SK-N-MC (cell line): Measurements from ENCODE around the gene YLPM1.

Source experiments
- EZH2 ChIP-seq: fragments of 200-600 bp; sonication (generic); IDR thresholded peaks from one replicate; pipeline ENCODE4 v1.6.1; 2017; ENCODE audit warnings: antibody characterized with exemption
- FOXP2 ChIP-seq: optimal IDR thresholded peaks from 2 replicates; pipeline ENCODE3; 2011; ENCODE audit warnings: mild to moderate bottlenecking, moderate library complexity; ENCODE audit not compliant: insufficient read depth; ENCODE audit errors: extremely low read length, control extremely low read depth
- POLR2AphosphoS5 ChIP-seq: IDR thresholded peaks from 2 replicates; pipeline ENCODE4 v1.6.1; 2012; ENCODE audit warnings: mild to moderate bottlenecking, low read depth, low read length, borderline replicate concordance

- TF ChIP-seq EZH2, result no peak
- no peak for TF ChIP-seq POLR2AphosphoS5
- no peak for TF ChIP-seq FOXP2
Measured at GRCh38 chr14:74739293-74740030, 23.7 kb upstream of the YLPM1 start.
